Mesothelial cell of epicardium (in vitro differentiated cells): Measurements from ENCODE around the gene C4orf50. TPM values are rescaled to one million over a fixed set of nuclear protein-coding genes. Genes with fewer than 3 reads are reported as not detected.

ENCODE experiments used
- DNase-seq, 2 experiments: peaks; one replicate each; pipeline ENCODE4 v3.0.0; 2021; ENCODE audit warnings: low spot score in 2 of 2; ENCODE audit not compliant: unreplicated experiment in 2 of 2
- H3K27ac Mint-ChIP-seq: 2 replicates; pipeline ENCODE4 v1.8.0; 2021; ENCODE audit warnings: mixed read lengths
- H3K27me3 Mint-ChIP-seq: 2 replicates; pipeline ENCODE4 v1.8.0; 2021; ENCODE audit warnings: low read depth, mixed read lengths
- H3K36me3 Mint-ChIP-seq: 2 replicates; pipeline ENCODE4 v1.8.0; 2021; ENCODE audit warnings: mixed read lengths
- H3K4me1 Mint-ChIP-seq: 2 replicates; pipeline ENCODE4 v1.8.0; 2021; ENCODE audit warnings: mixed read lengths
- H3K4me3 Mint-ChIP-seq: 2 replicates; pipeline ENCODE4 v1.8.0; 2021; ENCODE audit warnings: mild to moderate bottlenecking, moderate library complexity, mixed read lengths
- H3K9me3 Mint-ChIP-seq: 2 replicates; pipeline ENCODE4 v1.8.0; 2021; ENCODE audit warnings: mixed read lengths
- CTCF ChIP-seq: fragments of 200-600 bp; sonication (generic); IDR thresholded peaks from one replicate; pipeline ENCODE4 v1.5.0; 2021; ENCODE audit warnings: antibody characterized with exemption; ENCODE audit not compliant: unreplicated experiment
- total RNA-seq: library from RNA; stranded (reverse); gene quantifications from 3 replicates; pipeline ENCODE4 v1.2.1, GENCODE V29; 2021

C4orf50 gene
- total RNA-seq, 1 donor from 2014 or later, result 0.04 TPM

- H3K36me3 Mint-ChIP-seq, result no peaks in the 10 kb centered on the region
- H3K4me1 Mint-ChIP-seq, result no peaks in the 10 kb centered on the region
- no peaks in the 10 kb centered on the region for H3K9me3 Mint-ChIP-seq
- peaks cover 54% of the 10 kb centered on the region for H3K27me3 Mint-ChIP-seq
- H3K27ac Mint-ChIP-seq, result no peak overlapping the region
- no peak for TF ChIP-seq CTCF
- DNase-seq, result no peak
- no peak overlapping the region for H3K4me3 Mint-ChIP-seq
These were observed 31.0 kb upstream of the C4orf50 start for GRCh38 chr4:6049278-6049677.

GRCh38 chr4:6048537-6048936 lies 30.3 kb upstream of the C4orf50 start:
- no peaks in the 10 kb centered on the region for H3K4me1 Mint-ChIP-seq

GRCh38 chr4:6047130-6047673 lies 29.0 kb upstream of the C4orf50 start:
- no peak for TF ChIP-seq CTCF
- Mint-ChIP-seq H3K9me3 (no peaks in the 10 kb centered on the region), H3K4me1 (no peaks in the 10 kb centered on the region), H3K27ac (no peak overlapping the region), H3K27me3 (peaks cover 60% of the 10 kb centered on the region), H3K36me3 (no peaks in the 10 kb centered on the region), H3K4me3 (no peak overlapping the region)
- no peak for DNase-seq

More at GRCh38 chr4:6048537-6048936, 30.3 kb upstream of the C4orf50 start:
- DNase-seq, result no peak
- Mint-ChIP-seq H3K27ac (no peak overlapping the region), H3K36me3 (no peaks in the 10 kb centered on the region), H3K4me3 (no peak overlapping the region), H3K9me3 (no peaks in the 10 kb centered on the region), H3K27me3 (peaks cover 61% of the 10 kb centered on the region)
- no peak for TF ChIP-seq CTCF

- no peaks in the 10 kb centered on the region for H3K36me3 Mint-ChIP-seq
These were observed 28.4 kb upstream of the C4orf50 start for GRCh38 chr4:6046526-6047129.

GRCh38 chr4:6044805-6045204 lies 26.6 kb upstream of the C4orf50 start:
- DNase-seq, result no peak
- no peaks in the 10 kb centered on the region for H3K36me3 Mint-ChIP-seq
- peaks cover 67% of the 10 kb centered on the region for H3K27me3 Mint-ChIP-seq
- H3K27ac Mint-ChIP-seq, result no peak overlapping the region
- TF ChIP-seq CTCF, result no peak
- H3K4me1 Mint-ChIP-seq, result no peaks in the 10 kb centered on the region
- H3K9me3 Mint-ChIP-seq, result no peaks in the 10 kb centered on the region
- H3K4me3 Mint-ChIP-seq, result no peak overlapping the region

More at GRCh38 chr4:6046526-6047129, 28.4 kb upstream of the C4orf50 start:
- Mint-ChIP-seq H3K27ac (no peak overlapping the region), H3K4me1 (no peaks in the 10 kb centered on the region), H3K4me3 (no peak overlapping the region), H3K9me3 (no peaks in the 10 kb centered on the region), H3K27me3 (peaks cover 62% of the 10 kb centered on the region)
- no peak for DNase-seq
- TF ChIP-seq CTCF, result no peak
